Endothelial cell of umbilical vein (primary cell): ENCODE measurements around the gene CYP19A1. TPM values are rescaled to one million over a fixed set of nuclear protein-coding genes. Genes with fewer than 3 reads are reported as not detected.

Source experiments
- BruUV-seq: library from RNA; stranded (reverse); fragments of 400-500 nt; replicated peaks from 2 replicates; lab custom pipeline; 2021; lab: Mats Ljungman, UMichigan
- CTCF ChIA-PET: fragments of 300-600, 350-600 bp; sonication (Branson Sonifier 250); formaldehyde crosslinking; loops from one replicate; lab custom pipeline; 2021; ENCODE audit warnings: antibody characterized with exemption, inconsistent platforms; lab: Charles Lee
- POLR2A ChIA-PET: fragments of 300-600, 350-600 bp; sonication (Branson Sonifier 250); formaldehyde crosslinking; loops from one replicate; lab custom pipeline; 2021; ENCODE audit warnings: antibody characterized with exemption, inconsistent platforms; lab: Charles Lee
- DNase-seq: peaks from one replicate; pipeline ENCODE4 v3.0.0-alpha.2; 2011; ENCODE audit warnings: low read depth, low spot score
- FAIRE-seq: peaks from 2 replicates; lab custom pipeline; 2011; peaks lifted over from hg19 to GRCh38; lab: Jason Lieb, UNC
- H2AFZ ChIP-seq: 2 replicates; pipeline ENCODE4 v1.6.0; 2012; ENCODE audit warnings: low read depth, low read length, control low read depth, inconsistent platforms
- H3K27ac ChIP-seq: 2 replicates; pipeline ENCODE4 v1.5.1; 2011; ENCODE audit warnings: low read depth, mild to moderate bottlenecking, control low read depth, low read length, moderate library complexity; ENCODE audit not compliant: insufficient read depth
- H3K27me3 ChIP-seq, 2 experiments: 2 replicates each; pipeline versions ENCODE4 v1.6.0 to v1.6.1; 2011; ENCODE audit warnings: low read length in 2 of 2, mixed read lengths in 1 of 2; ENCODE audit not compliant: control insufficient read depth in 2 of 2, insufficient read depth in 2 of 2
- H3K36me3 ChIP-seq, 2 experiments: 2 replicates in 1 of 2; 3 replicates in 1 of 2; pipeline ENCODE4 v1.5.1; 2011; ENCODE audit warnings: low read length in 2 of 2, mild to moderate bottlenecking in 1 of 2, moderate library complexity in 1 of 2; ENCODE audit not compliant: control insufficient read depth in 2 of 2, insufficient read depth in 2 of 2; ENCODE audit errors: extremely low read depth in 1 of 2
- H3K4me1 ChIP-seq: 3 replicates; pipeline ENCODE4 v1.5.1; 2011; ENCODE audit warnings: mild to moderate bottlenecking, low read length; ENCODE audit not compliant: control insufficient read depth, insufficient read depth; ENCODE audit errors: extremely low read depth
- H3K4me2 ChIP-seq: 2 replicates; pipeline ENCODE4 v1.6.1; 2011; ENCODE audit warnings: low read length, control low read depth, mixed read lengths; ENCODE audit not compliant: insufficient read depth
- H3K4me3 ChIP-seq, 3 experiments: fragments of 200-600 bp in 1 of 3; sonication (generic), shearing (Covaris generic) in 1 of 3; replicated peaks in 1 of 3; 2 replicates each; pipeline ENCODE4 v1.5.1; 2011 to 2016; ENCODE audit warnings: control low read depth in 3 of 3, low read length in 3 of 3, mild to moderate bottlenecking in 2 of 3, inconsistent platforms in 1 of 3, low read depth in 1 of 3, moderate library complexity in 1 of 3; ENCODE audit not compliant: insufficient read depth in 1 of 3
- H3K79me2 ChIP-seq: 2 replicates; pipeline ENCODE4 v1.6.0; 2012; ENCODE audit warnings: low read length, inconsistent platforms; ENCODE audit not compliant: control insufficient read depth, insufficient read depth
- H3K9ac ChIP-seq: replicated peaks from 2 replicates; pipeline ENCODE3; 2011; ENCODE audit warnings: low read length, control low read depth; ENCODE audit not compliant: insufficient read depth; ENCODE audit errors: extremely low read depth
- H3K9me1 ChIP-seq: replicated peaks from 3 replicates; pipeline ENCODE4 v1.6.0; 2011; ENCODE audit warnings: mild to moderate bottlenecking, low read length; ENCODE audit not compliant: control insufficient read depth, insufficient read depth; ENCODE audit errors: extremely low read depth
- H3K9me3 ChIP-seq: replicated peaks from 2 replicates; pipeline ENCODE4 v1.5.1; 2012; ENCODE audit warnings: low read length, inconsistent platforms; ENCODE audit not compliant: control insufficient read depth, insufficient read depth
- H4K20me1 ChIP-seq: replicated peaks from 2 replicates; pipeline ENCODE3; 2011; ENCODE audit warnings: mild to moderate bottlenecking, low read length; ENCODE audit not compliant: control insufficient read depth, insufficient read depth; ENCODE audit errors: extremely low read depth
- EZH2 ChIP-seq: IDR thresholded peaks from 2 replicates; pipeline ENCODE4 v1.6.1; 2012; ENCODE audit warnings: borderline replicate concordance, low read depth, mild to moderate bottlenecking, moderate library complexity, low read length, inconsistent platforms; ENCODE audit not compliant: severe bottlenecking
- FOS ChIP-seq: IDR thresholded peaks from 2 replicates; pipeline ENCODE4 v1.6.1; 2011; ENCODE audit warnings: mild to moderate bottlenecking, low read length, moderate library complexity, borderline replicate concordance; ENCODE audit not compliant: insufficient read depth
- GATA2 ChIP-seq: IDR thresholded peaks from 2 replicates; pipeline ENCODE4 v1.7.0; 2011; ENCODE audit warnings: low read depth, mild to moderate bottlenecking, moderate library complexity, mixed read lengths, low read length; ENCODE audit not compliant: insufficient read length, insufficient read depth
- JUN ChIP-seq: IDR thresholded peaks from 2 replicates; pipeline ENCODE4 v1.6.1; 2011; ENCODE audit warnings: borderline replicate concordance, low read depth; ENCODE audit not compliant: insufficient read length, insufficient read depth
- MYC ChIP-seq: IDR thresholded peaks from one replicate; pipeline ENCODE4 v1.6.1; 2011; ENCODE audit warnings: mild to moderate bottlenecking, low read depth, low read length
- POLR2A ChIP-seq: IDR thresholded peaks from 2 replicates; pipeline ENCODE4 v1.6.1; 2012; ENCODE audit warnings: low read depth, mild to moderate bottlenecking, control low read depth, low read length
- POLR2AphosphoS5 ChIP-seq: IDR thresholded peaks from 2 replicates; pipeline ENCODE4 v1.6.1; 2012; ENCODE audit warnings: low read depth, mild to moderate bottlenecking, control low read depth, low read length, moderate library complexity; ENCODE audit not compliant: insufficient read depth
- dilution Hi-C: fragments of 300-500 bp; cut with MboI; formaldehyde crosslinking; loops from one replicate; pipeline ENCODE4 v1.15.0; 2019; ENCODE audit warnings: low sequenced_read_pairs; ENCODE audit not compliant: extremely low pct_ligation_motif_present
- intact Hi-C: fragments of 100-400 bp; cut with micrococcal nuclease; formaldehyde crosslinking; loops from one replicate; pipeline ENCODE4 v1.10.0; 2022
- polyA plus RNA-seq, 4 experiments: library from polyadenylated mRNA; depleted of rRNA in 3 of 4; stranded (reverse) in 3 of 4; unstranded in 1 of 4; fragments of >200 nt; gene quantifications; 2 replicates each; pipeline versions ENCODE4 v1.2.1 to v1.2.3, GENCODE V29; 2011 to 2012; ENCODE audit warnings: missing spikeins in 1 of 4
- total RNA-seq: library from RNA; stranded (reverse); gene quantifications from 2 replicates; pipeline ENCODE4 v1.2.3, GENCODE V29; 2021
- TF ChIP-seq, protein P1 (sequence below): IDR thresholded peaks from 2 replicates; pipeline ENCODE4 v1.6.1; 2011; ENCODE audit not compliant: insufficient read depth, insufficient read length
- TF ChIP-seq, protein P2 (sequence below), 2 donors: IDR thresholded peaks; 1 replicate in 1 of 2; 2 replicates in 1 of 2; pipeline ENCODE4 v1.5.1; 2011; ENCODE audit warnings: low read length in 2 of 2, mild to moderate bottlenecking in 2 of 2, moderate library complexity in 2 of 2, control low read depth in 1 of 2, inconsistent platforms in 1 of 2, low read depth in 1 of 2; ENCODE audit not compliant: insufficient read depth in 1 of 2; ENCODE audit errors: extremely low read depth in 1 of 2

Gene CYP19A1
- total and polyA plus RNA-seq, 2 donors (not counting 3 experiments of a cell fraction or from before 2014, with no cell fraction given), result not detected

DNA sequence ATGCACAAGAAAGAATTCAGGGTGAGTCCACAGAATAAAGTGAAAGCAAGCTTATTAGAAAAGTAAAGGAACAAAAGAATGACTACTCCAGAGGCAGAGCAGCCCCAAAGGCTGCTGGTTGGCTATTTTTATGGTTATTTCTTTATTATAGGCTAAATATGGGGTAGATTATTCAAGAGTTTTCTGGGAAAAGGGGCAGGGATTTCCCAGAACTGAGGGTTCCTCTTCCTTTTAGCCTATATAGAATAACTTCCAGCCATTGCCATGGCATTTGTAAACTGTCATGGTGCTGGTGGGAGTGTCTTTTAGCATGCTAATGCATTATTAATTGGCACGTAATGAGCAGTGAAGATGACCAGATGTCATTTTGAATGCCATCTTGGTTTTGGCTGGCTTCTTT, 16.7 kb upstream of the CYP19A1 start:
- DNase-seq (no peak), FAIRE-seq (no peak)
- intact Hi-C loops, result no loop called here
- dilution Hi-C loops, result no loop called here
- H3K27ac ChIP-seq, result no peak overlapping the region
- no TSS peak for BruUV-seq
- CTCF ChIA-PET, result interaction anchor here (1.4 to 2.2 kb wide), 2 partner anchors 9 to 26 kb away, joined by 3 to 8 read pairs; no protein-coding TSS in a partner anchor
- H3K4me1 ChIP-seq, result no peaks in the 10 kb centered on the region
- no peak overlapping the region for H3K4me2 ChIP-seq
- POLR2A ChIA-PET, result no interaction called here
- no peaks in the 10 kb centered on the region for H3K36me3 ChIP-seq
- no peak for TF ChIP-seq POLR2A
- TF ChIP-seq JUN, result no peak
- TF ChIP-seq, protein P1, sequence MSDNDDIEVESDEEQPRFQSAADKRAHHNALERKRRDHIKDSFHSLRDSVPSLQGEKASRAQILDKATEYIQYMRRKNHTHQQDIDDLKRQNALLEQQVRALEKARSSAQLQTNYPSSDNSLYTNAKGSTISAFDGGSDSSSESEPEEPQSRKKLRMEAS, result no peak
- no peak for TF ChIP-seq MYC
- TF ChIP-seq, protein P2, sequence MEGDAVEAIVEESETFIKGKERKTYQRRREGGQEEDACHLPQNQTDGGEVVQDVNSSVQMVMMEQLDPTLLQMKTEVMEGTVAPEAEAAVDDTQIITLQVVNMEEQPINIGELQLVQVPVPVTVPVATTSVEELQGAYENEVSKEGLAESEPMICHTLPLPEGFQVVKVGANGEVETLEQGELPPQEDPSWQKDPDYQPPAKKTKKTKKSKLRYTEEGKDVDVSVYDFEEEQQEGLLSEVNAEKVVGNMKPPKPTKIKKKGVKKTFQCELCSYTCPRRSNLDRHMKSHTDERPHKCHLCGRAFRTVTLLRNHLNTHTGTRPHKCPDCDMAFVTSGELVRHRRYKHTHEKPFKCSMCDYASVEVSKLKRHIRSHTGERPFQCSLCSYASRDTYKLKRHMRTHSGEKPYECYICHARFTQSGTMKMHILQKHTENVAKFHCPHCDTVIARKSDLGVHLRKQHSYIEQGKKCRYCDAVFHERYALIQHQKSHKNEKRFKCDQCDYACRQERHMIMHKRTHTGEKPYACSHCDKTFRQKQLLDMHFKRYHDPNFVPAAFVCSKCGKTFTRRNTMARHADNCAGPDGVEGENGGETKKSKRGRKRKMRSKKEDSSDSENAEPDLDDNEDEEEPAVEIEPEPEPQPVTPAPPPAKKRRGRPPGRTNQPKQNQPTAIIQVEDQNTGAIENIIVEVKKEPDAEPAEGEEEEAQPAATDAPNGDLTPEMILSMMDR (IDR thresholded peaks at IDR 0.05; ENCODE audit: extremely low read depth in 1 of 2, insufficient read depth in 1 of 2, low read depth in 1 of 2, low read length in 2 of 2), result no peak
- TF ChIP-seq POLR2AphosphoS5, result no peak
- no peak for TF ChIP-seq EZH2
- no peak for TF ChIP-seq FOS
- TF ChIP-seq GATA2, result no peak
- peaks cover 60 to 61% of the 10 kb centered on the region in 2 experiments for H3K27me3 ChIP-seq
- H3K79me2 ChIP-seq, result no peaks in the 10 kb centered on the region
- no peaks in the 10 kb centered on the region for H3K9me3 ChIP-seq
- H3K9me1 ChIP-seq, result no peaks in the 10 kb centered on the region
- no peak overlapping the region for H2AFZ ChIP-seq
- H4K20me1 ChIP-seq, result no peaks in the 10 kb centered on the region
- no peak overlapping the region for H3K4me3 ChIP-seq
- no peak overlapping the region for H3K9ac ChIP-seq
